ENCODE measurements around the gene ABI3BP.

Gene ABI3BP

GRCh38 chr3:100844063-100844936 lies 148.9 kb downstream of the ABI3BP start:
- intact Hi-C loops (cut with DNase I), result no loop called here
- DNase-seq, result no peak

GRCh38 chr3:100838157-100838556 lies 155.1 kb downstream of the ABI3BP start:
- intact Hi-C loops (cut with DNase I), result no loop called here
- DNase-seq, result no peak

- DNase-seq, result no peak
- intact Hi-C loops (cut with DNase I), result no loop called here
Observed at GRCh38 chr3:100836661-100837060, 156.6 kb downstream of the ABI3BP start.

GRCh38 chr3:100834332-100834731 lies 158.9 kb downstream of the ABI3BP start:
- DNase-seq, result no peak
- intact Hi-C loops (cut with DNase I), result no loop called here

GRCh38 chr3:100833483-100833882 lies 159.7 kb downstream of the ABI3BP start:
- DNase-seq, result no peak

GRCh38 chr3:100831629-100832028 lies 161.6 kb downstream of the ABI3BP start:
- DNase-seq, result no peak
- intact Hi-C loops (cut with DNase I), result no loop called here

More at GRCh38 chr3:100833483-100833882, 159.7 kb downstream of the ABI3BP start:
- intact Hi-C loops (cut with DNase I), result no loop called here

- intact Hi-C loops (cut with DNase I), result no loop called here
- DNase-seq, result no peak
Observed at GRCh38 chr3:100830931-100831330, 162.3 kb downstream of the ABI3BP start.

- intact Hi-C loops (cut with DNase I), result no loop called here
- no peak for DNase-seq
Observed at GRCh38 chr3:100825574-100825973, 167.6 kb downstream of the ABI3BP start.

GRCh38 chr3:100815583-100815982 lies 177.6 kb downstream of the ABI3BP start:
- intact Hi-C loops (cut with DNase I), result no loop called here
- DNase-seq, result no peak

GRCh38 chr3:100813828-100814227 lies 179.4 kb downstream of the ABI3BP start:
- intact Hi-C loops (cut with DNase I), result no loop called here
- no peak for DNase-seq

GRCh38 chr3:100811779-100812507 lies 181.3 kb downstream of the ABI3BP start:
- intact Hi-C loops (cut with DNase I), result no loop called here
- no peak for DNase-seq

GRCh38 chr3:100810671-100811070 lies 182.6 kb downstream of the ABI3BP start:
- intact Hi-C loops (cut with DNase I), result no loop called here
- no peak for DNase-seq

GRCh38 chr3:100804631-100805030 lies 188.6 kb downstream of the ABI3BP start:
- intact Hi-C loops (cut with DNase I), result no loop called here
- DNase-seq, result no peak

GRCh38 chr3:100803711-100804110 lies 189.5 kb downstream of the ABI3BP start:
- intact Hi-C loops (cut with DNase I), result no loop called here
- DNase-seq, result no peak

- no peak for DNase-seq
- intact Hi-C loops (cut with DNase I), result no loop called here
Observed at GRCh38 chr3:100802126-100802525, 191.1 kb downstream of the ABI3BP start.

- intact Hi-C loops (cut with DNase I), result no loop called here
Observed at GRCh38 chr3:100798012-100798411, 195.2 kb downstream of the ABI3BP start.

GRCh38 chr3:100796556-100796955 lies 196.7 kb downstream of the ABI3BP start:
- intact Hi-C loops (cut with DNase I), result no loop called here
- DNase-seq, result no peak

More at GRCh38 chr3:100798012-100798411, 195.2 kb downstream of the ABI3BP start:
- DNase-seq, result no peak

GRCh38 chr3:100789579-100789978 lies 203.6 kb downstream of the ABI3BP start:
- no peak for DNase-seq
- intact Hi-C loops (cut with DNase I), result no loop called here

GRCh38 chr3:100783619-100784018 lies 209.6 kb downstream of the ABI3BP start:
- DNase-seq, result no peak
- intact Hi-C loops (cut with DNase I), result no loop called here

GRCh38 chr3:100782906-100783305 lies 210.3 kb downstream of the ABI3BP start:
- intact Hi-C loops (cut with DNase I), result no loop called here
- no peak for DNase-seq

- intact Hi-C loops (cut with DNase I), result no loop called here
- DNase-seq, result peak in 1 of 10 donors; percentile 57
Observed at GRCh38 chr3:100782348-100782747, 210.9 kb downstream of the ABI3BP start.

GRCh38 chr3:100781301-100781700 lies 211.9 kb downstream of the ABI3BP start:
- no peak for DNase-seq
- intact Hi-C loops (cut with DNase I), result no loop called here

All from posterior cingulate gyrus (tissue), 11 donors.